Neural progenitor cell (in vitro differentiated cells): ENCODE results near the gene NKD1. TPM values are rescaled to one million over a fixed set of nuclear protein-coding genes. Genes with fewer than 3 reads are reported as not detected.

ENCODE experiments used
- DNase-seq: peaks from one replicate; pipeline ENCODE4 v3.0.0-alpha.2; 2016; ENCODE audit warnings: low spot score
- H2AFZ ChIP-seq: fragments of 200-600 bp; sonication (generic); replicated peaks from 2 replicates; pipeline ENCODE4 v1.6.1; 2016; ENCODE audit warnings: antibody characterized with exemption
- H3F3A ChIP-seq: fragments of 200-600 bp; sonication (generic); 2 replicates; pipeline ENCODE4 v1.6.1; 2016; ENCODE audit warnings: antibody characterized with exemption, low read depth
- H3K27ac ChIP-seq: fragments of 200-600 bp; sonication (generic); 2 replicates; pipeline ENCODE4 v1.5.1; 2016; ENCODE audit warnings: mild to moderate bottlenecking
- H3K27me3 ChIP-seq: fragments of 200-600 bp; sonication (generic); 2 replicates; pipeline ENCODE4 v1.6.1; 2016; ENCODE audit warnings: mild to moderate bottlenecking, moderate library complexity
- H3K36me3 ChIP-seq: fragments of 200-600 bp; sonication (generic); 2 replicates; pipeline ENCODE4 v1.5.1; 2016
- H3K4me1 ChIP-seq: fragments of 200-600 bp; sonication (generic); 2 replicates; pipeline ENCODE4 v1.6.1; 2016; ENCODE audit warnings: mixed run types
- H3K4me2 ChIP-seq: fragments of 200-600 bp; sonication (generic); 2 replicates; pipeline ENCODE4 v1.6.1; 2016
- H3K4me3 ChIP-seq: fragments of 200-600 bp; sonication (generic); 2 replicates; pipeline ENCODE4 v1.5.1; 2016
- H3K79me2 ChIP-seq: fragments of 200-600 bp; sonication (generic); 2 replicates; pipeline ENCODE4 v1.6.1; 2016; ENCODE audit warnings: low read depth
- H3K9ac ChIP-seq: fragments of 200-600 bp; sonication (generic); 2 replicates; pipeline ENCODE4 v1.6.1; 2016
- H3K9me3 ChIP-seq: fragments of 200-600 bp; sonication (generic); 2 replicates; pipeline ENCODE4 v1.5.1; 2016; ENCODE audit warnings: low read depth
- H4K20me1 ChIP-seq: fragments of 200-600 bp; sonication (generic); 2 replicates; pipeline ENCODE4 v1.6.1; 2016; ENCODE audit warnings: low read depth
- H3K27ac Mint-ChIP-seq: 3 replicates; pipeline ENCODE4 v1.8.0; 2021; ENCODE audit warnings: mixed read lengths
- H3K27me3 Mint-ChIP-seq: 2 replicates; pipeline ENCODE4 v1.8.0; 2022; ENCODE audit warnings: low read depth, mild to moderate bottlenecking, inconsistent platforms, moderate library complexity, mixed read lengths; ENCODE audit not compliant: insufficient read depth
- H3K36me3 Mint-ChIP-seq: 3 replicates; pipeline ENCODE4 v1.8.0; 2021; ENCODE audit warnings: mixed read lengths
- H3K4me1 Mint-ChIP-seq: 3 replicates; pipeline ENCODE4 v1.8.0; 2021; ENCODE audit warnings: mixed read lengths
- H3K4me3 Mint-ChIP-seq: 3 replicates; pipeline ENCODE4 v1.8.0; 2021; ENCODE audit warnings: mild to moderate bottlenecking, moderate library complexity, mixed read lengths
- H3K9me3 Mint-ChIP-seq: 3 replicates; pipeline ENCODE4 v1.8.0; 2020; ENCODE audit warnings: mixed read lengths
- EZH2 ChIP-seq: fragments of 200-600 bp; sonication (generic); IDR thresholded peaks from 2 replicates; pipeline ENCODE4 v1.6.1; 2017; ENCODE audit warnings: antibody characterized with exemption, mild to moderate bottlenecking, moderate library complexity
- EZH2phosphoT487 ChIP-seq: fragments of 200-600 bp; sonication (generic); IDR thresholded peaks from 2 replicates; pipeline ENCODE4 v1.6.1; 2017; ENCODE audit warnings: antibody characterized with exemption
- total RNA-seq: library from RNA; depleted of rRNA; stranded (reverse); fragments of >200 nt; gene quantifications from 2 replicates; pipeline ENCODE4 v1.2.3, GENCODE V29; 2015; ENCODE audit warnings: low replicate concordance
- TF ChIP-seq, protein P1 (sequence below): fragments of 200-600 bp; sonication (generic); IDR thresholded peaks from 2 replicates; pipeline ENCODE4 v1.5.1; 2017; ENCODE audit warnings: antibody characterized with exemption, mild to moderate bottlenecking

NKD1 gene
- total RNA-seq, 1 donor from 2014 or later, result 5.3 TPM

DNA sequence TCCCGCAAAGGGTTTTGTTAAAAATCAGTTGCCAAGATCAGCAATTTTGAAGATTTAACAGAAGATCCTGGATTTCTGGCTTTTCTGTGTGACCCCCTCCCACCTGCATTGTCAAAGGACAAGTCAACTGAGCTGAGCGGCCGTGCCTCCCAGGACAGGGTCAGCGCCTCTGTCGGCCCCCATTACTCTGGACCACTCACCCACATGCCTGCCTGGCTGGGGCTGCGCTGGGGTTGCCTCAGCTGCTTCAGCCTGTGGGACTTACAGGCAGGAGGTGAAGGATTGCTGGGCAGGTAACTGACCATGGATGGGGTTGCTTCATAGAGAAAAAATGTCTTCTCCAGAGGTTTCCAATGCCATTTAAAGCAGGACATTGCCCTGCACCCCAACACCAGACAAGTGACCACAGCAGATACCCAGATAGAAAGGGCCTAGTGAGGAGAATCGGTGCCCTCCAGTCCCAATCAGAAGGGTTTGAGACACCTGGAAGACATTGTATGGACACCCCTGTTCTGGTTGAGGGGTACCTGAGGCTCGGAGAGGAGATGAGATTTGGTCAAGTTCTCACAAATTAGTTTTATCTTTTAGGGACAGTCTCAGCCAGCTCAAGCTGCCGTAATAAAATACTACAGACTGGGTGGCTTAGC is 80.1 kb downstream of the NKD1 start:
- peaks cover 13% of the 10 kb centered on the region for H3K27me3 Mint-ChIP-seq
- H3K4me2 ChIP-seq, result no peak overlapping the region
- peaks cover 40% of the 10 kb centered on the region for H3K36me3 Mint-ChIP-seq
- H3K4me1 Mint-ChIP-seq, result peaks cover 4% of the 10 kb centered on the region
- H3K79me2 ChIP-seq, result no peaks in the 10 kb centered on the region
- H3F3A ChIP-seq, result no peaks in the 10 kb centered on the region
- H3K9ac ChIP-seq, result no peak overlapping the region
- no peak overlapping the region for H3K4me3 Mint-ChIP-seq
- no peak overlapping the region for H3K27ac ChIP-seq
- TF ChIP-seq EZH2phosphoT487 (no peak), EZH2 (no peak)
- TF ChIP-seq, protein P1, sequence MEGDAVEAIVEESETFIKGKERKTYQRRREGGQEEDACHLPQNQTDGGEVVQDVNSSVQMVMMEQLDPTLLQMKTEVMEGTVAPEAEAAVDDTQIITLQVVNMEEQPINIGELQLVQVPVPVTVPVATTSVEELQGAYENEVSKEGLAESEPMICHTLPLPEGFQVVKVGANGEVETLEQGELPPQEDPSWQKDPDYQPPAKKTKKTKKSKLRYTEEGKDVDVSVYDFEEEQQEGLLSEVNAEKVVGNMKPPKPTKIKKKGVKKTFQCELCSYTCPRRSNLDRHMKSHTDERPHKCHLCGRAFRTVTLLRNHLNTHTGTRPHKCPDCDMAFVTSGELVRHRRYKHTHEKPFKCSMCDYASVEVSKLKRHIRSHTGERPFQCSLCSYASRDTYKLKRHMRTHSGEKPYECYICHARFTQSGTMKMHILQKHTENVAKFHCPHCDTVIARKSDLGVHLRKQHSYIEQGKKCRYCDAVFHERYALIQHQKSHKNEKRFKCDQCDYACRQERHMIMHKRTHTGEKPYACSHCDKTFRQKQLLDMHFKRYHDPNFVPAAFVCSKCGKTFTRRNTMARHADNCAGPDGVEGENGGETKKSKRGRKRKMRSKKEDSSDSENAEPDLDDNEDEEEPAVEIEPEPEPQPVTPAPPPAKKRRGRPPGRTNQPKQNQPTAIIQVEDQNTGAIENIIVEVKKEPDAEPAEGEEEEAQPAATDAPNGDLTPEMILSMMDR, result no peak
- no peaks in the 10 kb centered on the region for H4K20me1 ChIP-seq
- no peaks in the 10 kb centered on the region for H3K4me1 ChIP-seq
- H2AFZ ChIP-seq, result no peak overlapping the region
- no peak overlapping the region for H3K27ac Mint-ChIP-seq
- no peaks in the 10 kb centered on the region for H3K9me3 Mint-ChIP-seq
- no peaks in the 10 kb centered on the region for H3K36me3 ChIP-seq
- H3K4me3 ChIP-seq, result no peak overlapping the region
- no peak for DNase-seq
- H3K9me3 ChIP-seq, result no peaks in the 10 kb centered on the region
- H3K27me3 ChIP-seq, result no peaks in the 10 kb centered on the region

GRCh38 chr16:50629334-50629733 is 81.1 kb downstream of the NKD1 start:
- H3K4me1 ChIP-seq, result no peaks in the 10 kb centered on the region
- Mint-ChIP-seq H3K9me3 (no peaks in the 10 kb centered on the region), H3K4me3 (no peak overlapping the region), H3K27me3 (peaks cover 8% of the 10 kb centered on the region), H3K36me3 (peaks cover 34% of the 10 kb centered on the region), H3K4me1 (peaks cover 4% of the 10 kb centered on the region), H3K27ac (no peak overlapping the region)
- no peaks in the 10 kb centered on the region for H3F3A ChIP-seq
- TF ChIP-seq EZH2 (no peak), EZH2phosphoT487 (no peak)
- TF ChIP-seq, protein P1, result no peak
- DNase-seq, result no peak
- no peak overlapping the region for H2AFZ ChIP-seq
- H3K79me2 ChIP-seq, result no peaks in the 10 kb centered on the region
- H4K20me1 ChIP-seq, result no peaks in the 10 kb centered on the region
- H3K9me3 ChIP-seq, result no peaks in the 10 kb centered on the region
- H3K36me3 ChIP-seq, result no peaks in the 10 kb centered on the region
- no peak overlapping the region for H3K4me2 ChIP-seq
- no peak overlapping the region for H3K9ac ChIP-seq
- H3K4me3 ChIP-seq, result no peak overlapping the region
- H3K27me3 ChIP-seq, result no peaks in the 10 kb centered on the region
- no peak overlapping the region for H3K27ac ChIP-seq

GRCh38 chr16:50630394-50631020 is 82.3 kb downstream of the NKD1 start:
- no peak overlapping the region for H3K27ac Mint-ChIP-seq
- no peak overlapping the region for H3K4me2 ChIP-seq
- H4K20me1 ChIP-seq, result no peaks in the 10 kb centered on the region
- no peaks in the 10 kb centered on the region for H3F3A ChIP-seq
- H3K27me3 Mint-ChIP-seq, result peaks cover 10% of the 10 kb centered on the region
- H3K4me1 Mint-ChIP-seq, result peaks cover 14% of the 10 kb centered on the region
- H3K4me1 ChIP-seq, result no peaks in the 10 kb centered on the region
- no peak for DNase-seq
- H3K36me3 ChIP-seq, result no peaks in the 10 kb centered on the region
- H2AFZ ChIP-seq, result no peak overlapping the region
- TF ChIP-seq EZH2phosphoT487 (no peak), EZH2 (no peak)
- TF ChIP-seq, protein P1, result no peak
- H3K9me3 Mint-ChIP-seq, result no peaks in the 10 kb centered on the region
- no peak overlapping the region for H3K9ac ChIP-seq
- H3K27me3 ChIP-seq, result no peaks in the 10 kb centered on the region
- no peaks in the 10 kb centered on the region for H3K79me2 ChIP-seq
- no peaks in the 10 kb centered on the region for H3K9me3 ChIP-seq
- H3K36me3 Mint-ChIP-seq, result peaks cover 34% of the 10 kb centered on the region
- no peak overlapping the region for H3K4me3 ChIP-seq
- no peak overlapping the region for H3K27ac ChIP-seq
- no peak overlapping the region for H3K4me3 Mint-ChIP-seq
